Left ventricle myocardium inferior (tissue), 1 donor: ENCODE measurements around the gene RGL4. TPM values are rescaled to one million over a fixed set of nuclear protein-coding genes. Genes with fewer than 3 reads are reported as not detected.
A peak's percentile ranks its signal among the peaks of the same experiment; 100 is the strongest.

Experiments
- DNase-seq: peaks from one replicate; pipeline ENCODE4 v3.0.0-alpha.2; 2020
- H3K27ac ChIP-seq: fragments of 200-600 bp; replicated peaks from 2 replicates; pipeline ENCODE4 v1.8.0; 2021
- H3K27me3 ChIP-seq: fragments of 200-600 bp; 2 replicates; pipeline ENCODE4 v1.8.0; 2021; ENCODE audit warnings: low read depth
- H3K36me3 ChIP-seq: fragments of 200-600 bp; 2 replicates; pipeline ENCODE4 v1.8.0; 2021
- H3K4me1 ChIP-seq: fragments of 200-600 bp; 2 replicates; pipeline ENCODE4 v1.8.0; 2021
- H3K4me3 ChIP-seq: fragments of 200-600 bp; 2 replicates; pipeline ENCODE4 v1.8.0; 2021; ENCODE audit warnings: mild to moderate bottlenecking, moderate library complexity
- H3K9me3 ChIP-seq: fragments of 200-600 bp; replicated peaks from 2 replicates; pipeline ENCODE4 v1.8.0; 2021
- CTCF ChIP-seq: fragments of 200-600 bp; IDR thresholded peaks from 2 replicates; pipeline ENCODE4 v1.8.0; 2021; ENCODE audit warnings: antibody characterized with exemption, mild to moderate bottlenecking, borderline replicate concordance
- intact Hi-C: fragments of 100-400 bp; cut with micrococcal nuclease; formaldehyde crosslinking; loops from one replicate; pipeline ENCODE4 v1.11.0; 2022
- total RNA-seq: library from RNA; stranded (reverse); fragmentation: NEBNext Ultra II Directional; extraction: Animal tissue kit (Norgen Biotek cat#: 25700); gene quantifications from one replicate; pipeline ENCODE4 v1.2.1, GENCODE V29; 2021
- donor health status: DM: no; HTN: yes; CAD: no; lungs with severe emphysema.

The RGL4 gene
- total RNA-seq, 1 donor from 2014 or later = not detected

GRCh38 chr22:23684026-23684425, 6.8 kb upstream of the RGL4 start:
- Histone ChIP-seq H3K9me3 (no peaks in the 10 kb centered on the region), H3K4me3 (no peak overlapping the region), H3K4me1 (peaks cover 28% of the 10 kb centered on the region), H3K36me3 (no peaks in the 10 kb centered on the region), H3K27ac (no peak overlapping the region), H3K27me3 (no peaks in the 10 kb centered on the region)
- intact Hi-C loops = no loop called here
- TF ChIP-seq CTCF = no peak
- no peak for DNase-seq

GRCh38 chr22:23684561-23685031, 6.2 kb upstream of the RGL4 start:
- intact Hi-C loops = no loop called here
- Histone ChIP-seq H3K4me3 (no peak overlapping the region), H3K27me3 (no peaks in the 10 kb centered on the region), H3K9me3 (no peaks in the 10 kb centered on the region), H3K27ac (no peak overlapping the region), H3K36me3 (no peaks in the 10 kb centered on the region), H3K4me1 (peaks cover 28% of the 10 kb centered on the region)
- TF ChIP-seq CTCF = no peak
- no peak for DNase-seq

GRCh38 chr22:23685205-23685784, 5.5 kb upstream of the RGL4 start:
- no peaks in the 10 kb centered on the region for H3K27me3 ChIP-seq
- no peak overlapping the region for H3K4me3 ChIP-seq
- no peaks in the 10 kb centered on the region for H3K36me3 ChIP-seq
- peaks cover 28% of the 10 kb centered on the region for H3K4me1 ChIP-seq
- no peak for TF ChIP-seq CTCF
- no peaks in the 10 kb centered on the region for H3K9me3 ChIP-seq
- H3K27ac ChIP-seq = peak overlapping the region; percentile 66
- intact Hi-C loops = no loop called here
- DNase-seq = no peak

- no peak for TF ChIP-seq CTCF
- no peaks in the 10 kb centered on the region for H3K27me3 ChIP-seq
- H3K27ac ChIP-seq = peak overlapping the region; percentile 66
- intact Hi-C loops = no loop called here
- H3K9me3 ChIP-seq = no peaks in the 10 kb centered on the region
- H3K36me3 ChIP-seq = no peaks in the 10 kb centered on the region
- peaks cover 28% of the 10 kb centered on the region for H3K4me1 ChIP-seq
- no peak for DNase-seq
- no peak overlapping the region for H3K4me3 ChIP-seq
Observed at GRCh38 chr22:23686416-23687024, 4.3 kb upstream of the RGL4 start.

GRCh38 chr22:23688121-23688520, 2.7 kb upstream of the RGL4 start:
- no peaks in the 10 kb centered on the region for H3K27me3 ChIP-seq
- H3K36me3 ChIP-seq = peaks cover 2% of the 10 kb centered on the region
- H3K27ac ChIP-seq = no peak overlapping the region
- TF ChIP-seq CTCF = no peak
- no peaks in the 10 kb centered on the region for H3K9me3 ChIP-seq
- no peak overlapping the region for H3K4me3 ChIP-seq
- H3K4me1 ChIP-seq = peaks cover 24% of the 10 kb centered on the region
- no peak for DNase-seq
- intact Hi-C loops = no loop called here
